ENCODE data around the gene GATA3. TPM values are rescaled to one million over a fixed set of nuclear protein-coding genes. Genes with fewer than 3 reads are reported as not detected.

Gene GATA3
- total and polyA plus RNA-seq, 2 of the 8 experiments (the other 6 are each of a cell fraction or from before 2014, with no cell fraction given): 0.02 to 0.43 TPM

DNA sequence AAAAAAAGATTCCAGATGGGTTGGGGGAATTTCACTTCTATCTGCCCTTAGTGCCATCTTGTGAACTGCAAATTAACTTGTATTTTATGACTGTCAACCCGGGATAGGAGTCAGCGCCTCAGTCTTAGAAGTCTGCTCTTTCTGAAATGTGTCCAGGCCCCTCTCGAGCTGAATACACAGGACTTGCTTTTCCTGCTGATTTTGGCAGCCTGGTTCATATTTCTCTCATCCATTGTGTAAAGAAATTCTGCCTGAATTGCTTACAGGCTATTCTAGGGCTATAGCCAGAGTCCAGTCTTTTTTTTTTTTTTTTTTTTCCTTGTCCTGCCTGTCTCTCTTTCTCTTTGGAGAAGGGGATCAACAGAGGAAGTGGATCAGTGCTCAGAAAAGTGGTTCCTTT lies 24.6 kb downstream of the GATA3 start:
- H4K91ac ChIP-seq (replicated peaks; ENCODE audit: insufficient read length, low read length): no peak overlapping the region
- ChIA-PET CTCF (ENCODE audit: partially characterized antibody) (interaction anchor here (0.6 to 1.6 kb wide), 3 partner anchors 19 to 160 kb away, joined by 3 to 6 read pairs (median 3); no protein-coding TSS in a partner anchor), POLR2A (ENCODE audit: partially characterized antibody) (no interaction called here)
- no peaks in the 10 kb centered on the region for H3K79me2 ChIP-seq (ENCODE audit: control insufficient read depth in 1 of 2, insufficient read depth in 2 of 2, low read length in 2 of 2)
- no peaks in the 10 kb centered on the region for H3K9me3 ChIP-seq (ENCODE audit: insufficient read depth in 2 of 2, low read depth in 1 of 2, low read length in 1 of 2)
- no peak overlapping the region for H2BK15ac ChIP-seq (ENCODE audit: low read length)
- H3K27me3 ChIP-seq (replicated peaks in 1 of 4; ENCODE audit: control insufficient read depth in 3 of 4, extremely low read depth in 1 of 4, insufficient read depth in 3 of 4, low read length in 3 of 4): no peaks in the 10 kb centered on the region
- no peaks in the 10 kb centered on the region for H3K36me3 ChIP-seq (ENCODE audit: control insufficient read depth in 2 of 4, insufficient read depth in 4 of 4, low read length in 3 of 4)
- DNase-seq (ENCODE audit: low read depth in 1 of 2, low spot score in 2 of 2) (no peak), FAIRE-seq (no peak)
- H3K4me1 ChIP-seq (replicated peaks in 1 of 4; ENCODE audit: control insufficient read depth in 3 of 4, insufficient read depth in 4 of 4, low read length in 3 of 4): peaks cover 0 to 4% (median 3%) of the 10 kb centered on the region in 4 experiments
- no peak overlapping the region for H2BK120ac ChIP-seq (replicated peaks; ENCODE audit: low read depth, low read length)
- H3K4ac ChIP-seq (replicated peaks; ENCODE audit: insufficient read length, low read depth, low read length): no peak overlapping the region
- H3K23me2 ChIP-seq (ENCODE audit: low read depth, low read length): no peaks in the 10 kb centered on the region
- H2AFZ ChIP-seq (ENCODE audit: low read length): no peak overlapping the region
- H3K56ac ChIP-seq (replicated peaks; ENCODE audit: insufficient read length, low read depth, low read length): no peak overlapping the region
- no peaks in the 10 kb centered on the region for H4K20me1 ChIP-seq (replicated peaks in 1 of 2; ENCODE audit: control insufficient read depth in 1 of 2, insufficient read depth in 2 of 2, low read length in 2 of 2)
- TF ChIP-seq, protein P1, sequence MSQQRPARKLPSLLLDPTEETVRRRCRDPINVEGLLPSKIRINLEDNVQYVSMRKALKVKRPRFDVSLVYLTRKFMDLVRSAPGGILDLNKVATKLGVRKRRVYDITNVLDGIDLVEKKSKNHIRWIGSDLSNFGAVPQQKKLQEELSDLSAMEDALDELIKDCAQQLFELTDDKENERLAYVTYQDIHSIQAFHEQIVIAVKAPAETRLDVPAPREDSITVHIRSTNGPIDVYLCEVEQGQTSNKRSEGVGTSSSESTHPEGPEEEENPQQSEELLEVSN (IDR thresholded peaks at IDR 0.05): no peak
- TF ChIP-seq TAF7 (optimal IDR thresholded peaks at IDR 0.05; ENCODE audit: borderline replicate concordance, low read depth, low read length): no peak
- no peak for TF ChIP-seq RXRA (IDR thresholded peaks at IDR 0.05; ENCODE audit: insufficient read depth, low read depth, low read length)
- no peak for TF ChIP-seq SAP30 (IDR thresholded peaks at IDR 0.05; ENCODE audit: insufficient read depth, insufficient replicate concordance, low read length)
- no peak for TF ChIP-seq TAF1 (IDR thresholded peaks at IDR 0.05; ENCODE audit: low read depth, low read length)
- no peak for TF ChIP-seq EP300 (IDR thresholded peaks at IDR 0.05; ENCODE audit: borderline replicate concordance in 1 of 2, low read depth in 2 of 2, low read length in 2 of 2)
- TF ChIP-seq, protein P2, sequence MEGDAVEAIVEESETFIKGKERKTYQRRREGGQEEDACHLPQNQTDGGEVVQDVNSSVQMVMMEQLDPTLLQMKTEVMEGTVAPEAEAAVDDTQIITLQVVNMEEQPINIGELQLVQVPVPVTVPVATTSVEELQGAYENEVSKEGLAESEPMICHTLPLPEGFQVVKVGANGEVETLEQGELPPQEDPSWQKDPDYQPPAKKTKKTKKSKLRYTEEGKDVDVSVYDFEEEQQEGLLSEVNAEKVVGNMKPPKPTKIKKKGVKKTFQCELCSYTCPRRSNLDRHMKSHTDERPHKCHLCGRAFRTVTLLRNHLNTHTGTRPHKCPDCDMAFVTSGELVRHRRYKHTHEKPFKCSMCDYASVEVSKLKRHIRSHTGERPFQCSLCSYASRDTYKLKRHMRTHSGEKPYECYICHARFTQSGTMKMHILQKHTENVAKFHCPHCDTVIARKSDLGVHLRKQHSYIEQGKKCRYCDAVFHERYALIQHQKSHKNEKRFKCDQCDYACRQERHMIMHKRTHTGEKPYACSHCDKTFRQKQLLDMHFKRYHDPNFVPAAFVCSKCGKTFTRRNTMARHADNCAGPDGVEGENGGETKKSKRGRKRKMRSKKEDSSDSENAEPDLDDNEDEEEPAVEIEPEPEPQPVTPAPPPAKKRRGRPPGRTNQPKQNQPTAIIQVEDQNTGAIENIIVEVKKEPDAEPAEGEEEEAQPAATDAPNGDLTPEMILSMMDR (IDR thresholded peaks at IDR 0.05; ENCODE audit: control extremely low read depth in 1 of 3, insufficient read depth in 1 of 3, low read depth in 1 of 3, low read length in 3 of 3): no peak
- no peak for TF ChIP-seq ZNF274 (IDR thresholded peaks at IDR 0.05; ENCODE audit: borderline replicate concordance, extremely low read depth, low read length)
- WGBS, 2 experiments (ENCODE audit: extremely low coverage in 1 of 2, insufficient coverage in 1 of 2, insufficient read length in 1 of 2, insufficient replicate concordance in 2 of 2, low coverage in 1 of 2, low lambda C conversion rate in 2 of 2, missing lambda C conversion rate in 1 of 2): 90% methylated on average over 3 of the region's 3 CpGs; no CpG with 5 or more reads in 1 of the 2 experiments
- H3K4me3 ChIP-seq (ENCODE audit: extremely low read depth in 1 of 4, insufficient read depth in 2 of 4, low read depth in 3 of 4, low read length in 4 of 4): no peak overlapping the region
- no peak overlapping the region for H4K5ac ChIP-seq (ENCODE audit: insufficient read length, low read depth, low read length)
- no peak overlapping the region for H2BK5ac ChIP-seq (ENCODE audit: low read depth, low read length)
- no peak overlapping the region for H2AK5ac ChIP-seq (ENCODE audit: low read depth, low read length)
- H3K4me2 ChIP-seq (ENCODE audit: insufficient read depth in 1 of 2, low read depth in 2 of 2, low read length in 2 of 2): no peak overlapping the region
- H4K8ac ChIP-seq (ENCODE audit: extremely low read depth, insufficient read depth, low read length): no peak overlapping the region
- H3K18ac ChIP-seq (ENCODE audit: extremely low read depth, low read length): no peak overlapping the region
- H2BK20ac ChIP-seq (ENCODE audit: low read length): no peak overlapping the region
- H3K79me1 ChIP-seq (ENCODE audit: low read depth, low read length): no peaks in the 10 kb centered on the region
- H3K14ac ChIP-seq (ENCODE audit: insufficient read length): no peak overlapping the region
- no peak overlapping the region for H3K9ac ChIP-seq (replicated peaks in 1 of 4; ENCODE audit: extremely low read depth in 1 of 4, low read depth in 3 of 4, low read length in 3 of 4)
- H3K23ac ChIP-seq (ENCODE audit: insufficient read length): no peak overlapping the region
- no peak overlapping the region for H2BK12ac ChIP-seq (ENCODE audit: low read depth, low read length)
- H3K27ac ChIP-seq (ENCODE audit: low read depth, low read length): no peak overlapping the region

All from H1 (cell line).